Small intestine (tissue), 7 donors: ENCODE data around the gene COX20. TPM values are rescaled to one million over a fixed set of nuclear protein-coding genes. Genes with fewer than 3 reads are reported as not detected.

Experiments used
- DNase-seq, 2 donors: peaks; one replicate each; pipeline versions ENCODE4 v3.0.0 to v3.0.0-alpha.2; 2013
- FAIRE-seq: peaks from 2 replicates; lab custom pipeline; 2012; peaks lifted over from hg19 to GRCh38; lab: Jason Lieb, UNC
- H3K27ac ChIP-seq, 3 donors: one replicate each; pipeline ENCODE4 v1.5.1; 2013; ENCODE audit warnings: low read length in 2 of 3, mild to moderate bottlenecking in 2 of 3, control low read depth in 1 of 3, inconsistent platforms in 1 of 3, low read depth in 1 of 3, moderate library complexity in 1 of 3
- H3K27me3 ChIP-seq, 3 donors: one replicate each; pipeline ENCODE4 v1.6.1; 2013; ENCODE audit warnings: low read length in 3 of 3, inconsistent platforms in 1 of 3; ENCODE audit not compliant: control insufficient read depth in 3 of 3, insufficient read depth in 3 of 3
- H3K36me3 ChIP-seq, 3 donors: one replicate each; pipeline ENCODE4 v1.6.1; 2013; ENCODE audit warnings: low read length in 3 of 3, inconsistent platforms in 1 of 3, low read depth in 1 of 3, mild to moderate bottlenecking in 1 of 3, moderate library complexity in 1 of 3; ENCODE audit not compliant: control insufficient read depth in 3 of 3, insufficient read depth in 2 of 3
- H3K4me1 ChIP-seq, 3 donors: one replicate each; pipeline ENCODE4 v1.6.1; 2013; ENCODE audit warnings: low read length in 2 of 3, inconsistent platforms in 1 of 3, low read depth in 1 of 3, mild to moderate bottlenecking in 1 of 3, moderate library complexity in 1 of 3; ENCODE audit not compliant: control insufficient read depth in 3 of 3, insufficient read depth in 2 of 3
- H3K4me3 ChIP-seq, 3 donors: one replicate each; pipeline ENCODE4 v1.5.1; 2013; ENCODE audit warnings: low read length in 3 of 3, control low read depth in 1 of 3, inconsistent platforms in 1 of 3, low read depth in 1 of 3, mild to moderate bottlenecking in 1 of 3, moderate library complexity in 1 of 3
- H3K9me3 ChIP-seq, 2 donors: one replicate each; pipeline ENCODE4 v1.6.1; 2013; ENCODE audit warnings: low read depth in 1 of 2, low read length in 1 of 2; ENCODE audit not compliant: control insufficient read depth in 2 of 2, insufficient read depth in 1 of 2
- WGBS, 3 donors: extraction: QIAGEN DNeasy Blood & Tissue Kit; methylation state at CpG; one replicate each; pipeline ENCODE4 v1.1.7; 2013; 5-methylcytosine and 5-hydroxymethylcytosine counted together
- polyA plus RNA-seq, 4 donors: library from polyadenylated mRNA; stranded (reverse) in 3 of 4; unstranded in 1 of 4; fragments of 200-250 nt in 3 of 4; fragments of 120-200 nt in 1 of 4; gene quantifications; one replicate each; pipeline versions ENCODE4 v1.2.1 to v1.2.3, GENCODE V29; 2013
- donor health status: healthy with polysubstance abuse.
- donor health status: control.
- donor health status: control.
- donor health status: Bipolar disorder and iron deficiency.
- donor health status: healthy.

COX20 gene
- polyA plus RNA-seq, 4 donors = 37.1 to 72.1 (median 57.3) TPM

GRCh38 chr1:244807138-244807537 lies 28.3 kb upstream of the COX20 start:
- FAIRE-seq = no peak
- no peak overlapping the region for H3K27ac ChIP-seq

GRCh38 chr1:244810221-244810620 lies 25.2 kb upstream of the COX20 start:
- no peak for FAIRE-seq
- H3K4me3 ChIP-seq = no peak overlapping the region
- no peaks in the 10 kb centered on the region for H3K4me1 ChIP-seq
- no peak for DNase-seq
- H3K36me3 ChIP-seq = no peaks in the 10 kb centered on the region
- H3K9me3 ChIP-seq = no peaks in the 10 kb centered on the region
- no peak overlapping the region for H3K27ac ChIP-seq
- WGBS, 3 donors = 80 to 86% (median 80%) methylated on average over 22 of the region's 22 CpGs
- peaks cover 0 to 3% (median 0%) of the 10 kb centered on the region in 3 donors for H3K27me3 ChIP-seq

More at GRCh38 chr1:244807138-244807537, 28.3 kb upstream of the COX20 start:
- Histone ChIP-seq H3K4me3 (no peak overlapping the region), H3K4me1 (peaks cover 0 to 3% (median 0%) of the 10 kb centered on the region in 3 donors), H3K27me3 (no peaks in the 10 kb centered on the region), H3K36me3 (no peaks in the 10 kb centered on the region), H3K9me3 (no peaks in the 10 kb centered on the region)
- no peak for DNase-seq

GRCh38 chr1:244813327-244813726 lies 22.1 kb upstream of the COX20 start:
- DNase-seq = no peak
- no peak for FAIRE-seq
- Histone ChIP-seq H3K4me1 (peaks cover 0 to 5% (median 0%) of the 10 kb centered on the region in 3 donors), H3K36me3 (no peaks in the 10 kb centered on the region), H3K27ac (no peak overlapping the region), H3K9me3 (no peaks in the 10 kb centered on the region), H3K4me3 (no peak overlapping the region), H3K27me3 (peaks cover 0 to 3% (median 0%) of the 10 kb centered on the region in 3 donors)
- 83 to 93% (median 89%) methylated on average over 6 of the region's 6 CpGs for WGBS, 3 donors

GRCh38 chr1:244815600-244816099 lies 19.8 kb upstream of the COX20 start:
- H3K4me3 ChIP-seq = no peak overlapping the region
- peaks cover 0 to 5% (median 0%) of the 10 kb centered on the region in 3 donors for H3K4me1 ChIP-seq
- DNase-seq = no peak
- peaks cover 0 to 3% (median 0%) of the 10 kb centered on the region in 3 donors for H3K27me3 ChIP-seq
- no peak for FAIRE-seq
- 42 to 72% (median 70%) methylated on average over 15 of the region's 15 CpGs for WGBS, 3 donors
- H3K36me3 ChIP-seq = no peaks in the 10 kb centered on the region
- H3K27ac ChIP-seq = no peak overlapping the region
- H3K9me3 ChIP-seq = no peaks in the 10 kb centered on the region

GRCh38 chr1:244817415-244817894 lies 18.0 kb upstream of the COX20 start:
- Histone ChIP-seq H3K9me3 (no peaks in the 10 kb centered on the region), H3K4me1 (peaks cover 0 to 5% (median 0%) of the 10 kb centered on the region in 3 donors), H3K36me3 (no peaks in the 10 kb centered on the region), H3K4me3 (no peak overlapping the region), H3K27me3 (peaks cover 0 to 3% (median 0%) of the 10 kb centered on the region in 3 donors), H3K27ac (no peak overlapping the region)
- DNase-seq (peak; percentile 88 to 89), FAIRE-seq (no peak)
- 67 to 76% (median 70%) methylated on average over 12 of the region's 12 CpGs for WGBS, 3 donors

- FAIRE-seq (no peak), DNase-seq (no peak)
- Histone ChIP-seq H3K4me3 (no peak overlapping the region), H3K9me3 (no peaks in the 10 kb centered on the region), H3K27me3 (no peaks in the 10 kb centered on the region), H3K27ac (no peak overlapping the region), H3K36me3 (no peaks in the 10 kb centered on the region), H3K4me1 (peaks cover 0 to 5% (median 0%) of the 10 kb centered on the region in 3 donors)
- 87 to 92% (median 92%) methylated on average over 2 of the region's 2 CpGs for WGBS, 3 donors
These were observed 15.3 kb upstream of the COX20 start for GRCh38 chr1:244820131-244820530.

GRCh38 chr1:244821134-244821533 lies 14.3 kb upstream of the COX20 start:
- H3K36me3 ChIP-seq = no peaks in the 10 kb centered on the region
- FAIRE-seq = no peak
- H3K9me3 ChIP-seq = no peaks in the 10 kb centered on the region
- WGBS, 3 donors = 56 to 80% (median 59%) methylated on average over 3 of the region's 3 CpGs
- no peak overlapping the region for H3K4me3 ChIP-seq
- DNase-seq = no peak
- peaks cover 0 to 5% (median 0%) of the 10 kb centered on the region in 3 donors for H3K4me1 ChIP-seq
- no peak overlapping the region for H3K27ac ChIP-seq
- no peaks in the 10 kb centered on the region for H3K27me3 ChIP-seq

GRCh38 chr1:244822878-244823277 lies 12.6 kb upstream of the COX20 start:
- WGBS, 3 donors = 85 to 91% (median 90%) methylated on average over 11 of the region's 11 CpGs
- H3K4me3 ChIP-seq = no peak overlapping the region
- H3K36me3 ChIP-seq = no peaks in the 10 kb centered on the region
- no peaks in the 10 kb centered on the region for H3K27me3 ChIP-seq
- FAIRE-seq = no peak
- no peak overlapping the region for H3K27ac ChIP-seq
- no peaks in the 10 kb centered on the region for H3K4me1 ChIP-seq
- no peak for DNase-seq
- no peaks in the 10 kb centered on the region for H3K9me3 ChIP-seq

GRCh38 chr1:244826712-244827111 lies 8.7 kb upstream of the COX20 start:
- no peak for DNase-seq
- 90 to 92% (median 92%) methylated on average over 4 of the region's 4 CpGs for WGBS, 3 donors
- FAIRE-seq = no peak

More at GRCh38 chr1:244826712-244827111, 8.7 kb upstream of the COX20 start:
- H3K4me1 ChIP-seq = no peaks in the 10 kb centered on the region
- H3K9me3 ChIP-seq = no peaks in the 10 kb centered on the region
- peaks cover 0 to 3% (median 0%) of the 10 kb centered on the region in 3 donors for H3K36me3 ChIP-seq
- no peaks in the 10 kb centered on the region for H3K27me3 ChIP-seq
- H3K27ac ChIP-seq = no peak overlapping the region
- no peak overlapping the region for H3K4me3 ChIP-seq
